Vagina (tissue), 2 donors: ENCODE measurements around the gene ADARB2.

Experiments used
- CTCF ChIP-seq, 3 experiments: fragments of 450-650 bp in 2 of 3; fragments of 200-600 bp in 1 of 3; sonication (generic) in 1 of 3; IDR thresholded peaks; one replicate each; pipeline ENCODE4 v1.5.1; 2017 to 2019; ENCODE audit warnings: antibody characterized with exemption in 3 of 3, mild to moderate bottlenecking in 2 of 3, moderate library complexity in 2 of 3
- POLR2A ChIP-seq, 2 donors: fragments of 450-650 bp; IDR thresholded peaks; one replicate each; pipeline ENCODE4 v1.6.1; 2017; ENCODE audit warnings: antibody characterized with exemption in 2 of 2, mild to moderate bottlenecking in 2 of 2, moderate library complexity in 2 of 2
- POLR2AphosphoS5 ChIP-seq, 2 donors: sonication (generic); formaldehyde crosslinking; IDR thresholded peaks; one replicate each; pipeline ENCODE4 v1.9.0; 2017; ENCODE audit warnings: antibody characterized with exemption in 2 of 2, mild to moderate bottlenecking in 2 of 2, low read depth in 1 of 2; ENCODE audit not compliant: insufficient read depth in 1 of 2

- no peak for TF ChIP-seq CTCF (IDR thresholded peaks at IDR 0.05)
- no peak for TF ChIP-seq POLR2A (IDR thresholded peaks at IDR 0.05)
- no peak for TF ChIP-seq POLR2AphosphoS5 (IDR thresholded peaks at IDR 0.05; ENCODE audit: insufficient read depth in 1 of 2, low read depth in 1 of 2)
Measured at GRCh38 chr10:1367938-1368841, 369.1 kb downstream of the ADARB2 start.
